ENCODE results near the gene BDKRB1. TPM values are rescaled to one million over a fixed set of nuclear protein-coding genes. Genes with fewer than 3 reads are reported as not detected.

The BDKRB1 gene
- total and polyA plus RNA-seq, 2 experiments from 2014 or later = 5.5 to 12.9 TPM

DNA sequence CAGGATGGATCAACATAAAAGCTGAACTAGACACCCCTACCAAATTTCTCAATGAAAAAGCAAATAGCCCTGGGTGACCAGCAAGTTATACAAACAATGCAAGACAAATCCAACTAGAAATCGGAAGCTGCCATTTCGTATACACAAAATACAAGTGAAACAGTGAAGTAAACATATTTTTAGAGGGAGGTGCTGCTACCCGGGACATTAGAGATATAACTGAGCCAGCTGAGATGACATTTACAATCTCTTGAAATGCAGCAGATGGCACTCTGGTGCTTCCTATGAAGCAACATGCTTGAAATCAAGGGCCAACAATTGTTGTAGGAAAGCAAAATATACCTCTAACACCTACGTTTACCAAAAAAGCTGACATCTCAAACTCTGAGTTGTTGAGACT lies 25.5 kb downstream of the BDKRB1 start:
- in situ Hi-C loops (cut with MboI) = loop anchor here (25.0 kb wide), 1 partner anchor 744 kb away; the partner anchor contains the start of gene GLRX5
- Histone ChIP-seq H3K27ac (no peak overlapping the region), H3F3A (ENCODE audit: insufficient read depth) (no peaks in the 10 kb centered on the region), H3K79me2 (ENCODE audit: insufficient read depth) (no peaks in the 10 kb centered on the region), H3K27me3 (replicated peaks; ENCODE audit: insufficient read depth) (no peaks in the 10 kb centered on the region), H3K4me3 (no peak overlapping the region), H3K4me2 (ENCODE audit: unreplicated experiment) (no peak overlapping the region), H3K4me1 (ENCODE audit: insufficient read depth) (no peaks in the 10 kb centered on the region), H3K9me3 (ENCODE audit: low read depth) (no peaks in the 10 kb centered on the region), H2AFZ (no peak overlapping the region), H3K9me2 (ENCODE audit: insufficient read depth) (no peaks in the 10 kb centered on the region), H3K9ac (no peak overlapping the region), H3K36me3 (ENCODE audit: low read depth) (peaks cover 11% of the 10 kb centered on the region), H4K20me1 (ENCODE audit: insufficient read depth) (no peaks in the 10 kb centered on the region)
- WGBS, 2 experiments (ENCODE audit: low coverage in 1 of 2, low lambda C conversion rate in 2 of 2, missing lambda C conversion rate in 2 of 2) = 85 to 89% methylated on average over 4 of the region's 4 CpGs
- DNase-seq = no peak
- no peak for TF ChIP-seq EZH2 (IDR thresholded peaks at IDR 0.05; ENCODE audit: insufficient read depth, poor library complexity, severe bottlenecking)
- TF ChIP-seq EZH2phosphoT487 (IDR thresholded peaks at IDR 0.05; ENCODE audit: insufficient read depth, low read depth) = no peak

GRCh38 chr14:96284008-96284407 lies 28.0 kb downstream of the BDKRB1 start:
- 98 to 99% methylated on average over 9 of the region's 9 CpGs for WGBS, 2 experiments (ENCODE audit: low coverage in 1 of 2, low lambda C conversion rate in 2 of 2, missing lambda C conversion rate in 2 of 2)
- Histone ChIP-seq H3K27ac (no peak overlapping the region), H3K4me1 (ENCODE audit: insufficient read depth) (no peaks in the 10 kb centered on the region; the same call in 1 of the 2 replicates)

GRCh38 chr14:96284430-96284829 lies 28.4 kb downstream of the BDKRB1 start:
- no peak overlapping the region for H3K9ac ChIP-seq
- no peaks in the 10 kb centered on the region for H4K20me1 ChIP-seq (ENCODE audit: insufficient read depth)
- H3K9me3 ChIP-seq (ENCODE audit: low read depth) = no peaks in the 10 kb centered on the region
- H3K79me2 ChIP-seq (ENCODE audit: insufficient read depth) = no peaks in the 10 kb centered on the region
- in situ Hi-C loops (cut with MboI) = loop anchor here (25.0 kb wide), 1 partner anchor 747 kb away; the partner anchor contains the start of gene GLRX5
- H3K27me3 ChIP-seq (replicated peaks; ENCODE audit: insufficient read depth) = no peaks in the 10 kb centered on the region
- no peaks in the 10 kb centered on the region for H3K9me2 ChIP-seq (ENCODE audit: insufficient read depth)
- TF ChIP-seq EZH2 (IDR thresholded peaks at IDR 0.05; ENCODE audit: insufficient read depth, poor library complexity, severe bottlenecking) (no peak), EZH2phosphoT487 (IDR thresholded peaks at IDR 0.05; ENCODE audit: insufficient read depth, low read depth) (no peak)
- no peak for DNase-seq
- H2AFZ ChIP-seq = no peak overlapping the region
- H3K4me2 ChIP-seq (ENCODE audit: unreplicated experiment) = no peak overlapping the region
- H3K4me1 ChIP-seq (ENCODE audit: insufficient read depth) = no peaks in the 10 kb centered on the region; the same call in 1 of the 2 replicates
- 47% methylated on average over 1 of the region's 1 CpG for WGBS, 2 experiments (ENCODE audit: low coverage in 1 of 2, low lambda C conversion rate in 2 of 2, missing lambda C conversion rate in 2 of 2)
- no peak overlapping the region for H3K4me3 ChIP-seq
- no peaks in the 10 kb centered on the region for H3F3A ChIP-seq (ENCODE audit: insufficient read depth)
- peaks cover 11% of the 10 kb centered on the region for H3K36me3 ChIP-seq (ENCODE audit: low read depth)
- H3K27ac ChIP-seq = no peak overlapping the region

More at GRCh38 chr14:96284008-96284407, 28.0 kb downstream of the BDKRB1 start:
- TF ChIP-seq EZH2 (IDR thresholded peaks at IDR 0.05; ENCODE audit: insufficient read depth, poor library complexity, severe bottlenecking) = no peak
- no peak for TF ChIP-seq EZH2phosphoT487 (IDR thresholded peaks at IDR 0.05; ENCODE audit: insufficient read depth, low read depth)
- Histone ChIP-seq H3F3A (ENCODE audit: insufficient read depth) (no peaks in the 10 kb centered on the region), H3K9me3 (ENCODE audit: low read depth) (no peaks in the 10 kb centered on the region), H3K4me2 (ENCODE audit: unreplicated experiment) (no peak overlapping the region), H3K36me3 (ENCODE audit: low read depth) (peaks cover 11% of the 10 kb centered on the region), H3K9ac (no peak overlapping the region), H3K4me3 (no peak overlapping the region), H3K27me3 (replicated peaks; ENCODE audit: insufficient read depth) (no peaks in the 10 kb centered on the region), H3K79me2 (ENCODE audit: insufficient read depth) (no peaks in the 10 kb centered on the region), H3K9me2 (ENCODE audit: insufficient read depth) (no peaks in the 10 kb centered on the region), H4K20me1 (ENCODE audit: insufficient read depth) (no peaks in the 10 kb centered on the region), H2AFZ (no peak overlapping the region)
- no peak for DNase-seq
- in situ Hi-C loops (cut with MboI) = loop anchor here (25.0 kb wide), 1 partner anchor 747 kb away; the partner anchor contains the start of gene GLRX5

DNA sequence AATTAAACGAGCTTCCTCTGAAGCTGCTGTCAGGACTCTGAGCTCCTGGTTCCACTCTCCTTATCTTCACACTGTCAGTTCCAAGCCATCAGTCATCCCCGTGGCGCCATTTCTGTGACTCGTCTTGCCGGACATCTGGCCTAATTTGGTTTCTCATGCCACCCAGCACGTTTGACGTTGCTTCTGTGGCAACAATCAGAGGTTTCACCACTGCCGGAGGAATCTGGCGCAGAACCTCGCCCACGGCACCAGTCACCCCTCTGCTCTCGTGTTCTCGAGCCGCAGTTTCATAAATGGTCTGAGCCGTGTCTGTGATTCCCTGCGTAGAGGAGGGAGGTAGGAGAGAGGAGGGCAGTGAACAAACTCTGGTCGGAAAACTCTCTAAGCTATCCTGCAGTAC lies 29.7 kb downstream of the BDKRB1 start:
- no peaks in the 10 kb centered on the region for H3F3A ChIP-seq (ENCODE audit: insufficient read depth)
- no peak overlapping the region for H3K4me3 ChIP-seq
- no peaks in the 10 kb centered on the region for H3K9me3 ChIP-seq (ENCODE audit: low read depth)
- in situ Hi-C loops (cut with MboI) = loop anchor here (25.0 kb wide), 1 partner anchor 748 kb away; the partner anchor contains the start of gene GLRX5
- no peak for TF ChIP-seq EZH2 (IDR thresholded peaks at IDR 0.05; ENCODE audit: insufficient read depth, poor library complexity, severe bottlenecking)
- no peak for TF ChIP-seq EZH2phosphoT487 (IDR thresholded peaks at IDR 0.05; ENCODE audit: insufficient read depth, low read depth)
- no peaks in the 10 kb centered on the region for H3K27me3 ChIP-seq (replicated peaks; ENCODE audit: insufficient read depth)
- no peak overlapping the region for H3K27ac ChIP-seq
- H3K4me2 ChIP-seq (ENCODE audit: unreplicated experiment) = no peak overlapping the region
- DNase-seq = no peak
- 78 to 79% methylated on average over 17 of the region's 17 CpGs for WGBS, 2 experiments (ENCODE audit: low coverage in 1 of 2, low lambda C conversion rate in 2 of 2, missing lambda C conversion rate in 2 of 2)
- H2AFZ ChIP-seq = no peak overlapping the region
- peaks cover 18% of the 10 kb centered on the region for H3K36me3 ChIP-seq (ENCODE audit: low read depth)
- no peak overlapping the region for H3K9ac ChIP-seq
- H4K20me1 ChIP-seq (ENCODE audit: insufficient read depth) = no peaks in the 10 kb centered on the region
- no peaks in the 10 kb centered on the region; the same call in 1 of the 2 replicates for H3K4me1 ChIP-seq (ENCODE audit: insufficient read depth)
- H3K9me2 ChIP-seq (ENCODE audit: insufficient read depth) = no peaks in the 10 kb centered on the region
- H3K79me2 ChIP-seq (ENCODE audit: insufficient read depth) = no peaks in the 10 kb centered on the region

All from GM23248 (cell line).